ENCODE results near the gene RUNX3. TPM values are rescaled to one million over a fixed set of nuclear protein-coding genes. Genes with fewer than 3 reads are reported as not detected.

The RUNX3 gene
- total RNA-seq, 1 donor from 2014 or later, result not detected

GRCh38 chr1:24865587-24865986 lies 64.5 kb downstream of the RUNX3 start:
- no peak for DNase-seq (ENCODE audit: low read depth in 2 of 2)

GRCh38 chr1:24865168-24865567 lies 64.9 kb downstream of the RUNX3 start:
- no peak for DNase-seq (ENCODE audit: low read depth in 2 of 2)

- DNase-seq (ENCODE audit: low read depth in 2 of 2), result peak in 1 of 2 donors; percentile 27
These were observed 65.7 kb downstream of the RUNX3 start for GRCh38 chr1:24864370-24864777.

GRCh38 chr1:24862775-24863483 lies 67.1 kb downstream of the RUNX3 start:
- DNase-seq (ENCODE audit: low read depth in 2 of 2), result no peak

- no peak for DNase-seq (ENCODE audit: low read depth in 2 of 2)
These were observed 68.0 kb downstream of the RUNX3 start for GRCh38 chr1:24861821-24862727.

- DNase-seq (ENCODE audit: low read depth in 2 of 2), result no peak
These were observed 69.2 kb downstream of the RUNX3 start for GRCh38 chr1:24860841-24861240.

GRCh38 chr1:24859063-24860010 lies 70.7 kb downstream of the RUNX3 start:
- DNase-seq (ENCODE audit: low read depth in 2 of 2), result no peak

GRCh38 chr1:24858277-24858676 lies 71.8 kb downstream of the RUNX3 start:
- no peak for DNase-seq (ENCODE audit: low read depth in 2 of 2)

- DNase-seq (ENCODE audit: low read depth in 2 of 2), result no peak
These were observed 72.5 kb downstream of the RUNX3 start for GRCh38 chr1:24857507-24858133.

- DNase-seq (ENCODE audit: low read depth in 2 of 2), result no peak
These were observed 73.1 kb downstream of the RUNX3 start for GRCh38 chr1:24856787-24857506.

GRCh38 chr1:24855474-24855873 lies 74.6 kb downstream of the RUNX3 start:
- DNase-seq (ENCODE audit: low read depth in 2 of 2), result no peak

- no peak for DNase-seq (ENCODE audit: low read depth in 2 of 2)
These were observed 76.4 kb downstream of the RUNX3 start for GRCh38 chr1:24853649-24854048.

GRCh38 chr1:24850328-24850920 lies 79.7 kb downstream of the RUNX3 start:
- DNase-seq (ENCODE audit: low read depth in 2 of 2), result peak in 1 of 2 donors; percentile 37

GRCh38 chr1:24849672-24850295 lies 80.3 kb downstream of the RUNX3 start:
- DNase-seq (ENCODE audit: low read depth in 2 of 2), result peak in 1 of 2 donors; percentile 36

Other genes with a start within 250 kb of the RUNX3 start
- 122 and 151 TPM in 2 replicates for gene CLIC4, start 184.8 kb downstream of the RUNX3 start, total RNA-seq

Data from lung microvascular endothelial cell (primary cell).